GM21381 (cell line): ENCODE measurements around the gene ACTL6B.

Experiments used
- ATAC-seq: cut with Tn5 transposase; IDR thresholded peaks from one replicate; pipeline ENCODE4 v1.9.1; 2021; ENCODE audit warnings: mild to moderate bottlenecking, moderate library complexity; ENCODE audit not compliant: unreplicated experiment

ACTL6B gene

DNA sequence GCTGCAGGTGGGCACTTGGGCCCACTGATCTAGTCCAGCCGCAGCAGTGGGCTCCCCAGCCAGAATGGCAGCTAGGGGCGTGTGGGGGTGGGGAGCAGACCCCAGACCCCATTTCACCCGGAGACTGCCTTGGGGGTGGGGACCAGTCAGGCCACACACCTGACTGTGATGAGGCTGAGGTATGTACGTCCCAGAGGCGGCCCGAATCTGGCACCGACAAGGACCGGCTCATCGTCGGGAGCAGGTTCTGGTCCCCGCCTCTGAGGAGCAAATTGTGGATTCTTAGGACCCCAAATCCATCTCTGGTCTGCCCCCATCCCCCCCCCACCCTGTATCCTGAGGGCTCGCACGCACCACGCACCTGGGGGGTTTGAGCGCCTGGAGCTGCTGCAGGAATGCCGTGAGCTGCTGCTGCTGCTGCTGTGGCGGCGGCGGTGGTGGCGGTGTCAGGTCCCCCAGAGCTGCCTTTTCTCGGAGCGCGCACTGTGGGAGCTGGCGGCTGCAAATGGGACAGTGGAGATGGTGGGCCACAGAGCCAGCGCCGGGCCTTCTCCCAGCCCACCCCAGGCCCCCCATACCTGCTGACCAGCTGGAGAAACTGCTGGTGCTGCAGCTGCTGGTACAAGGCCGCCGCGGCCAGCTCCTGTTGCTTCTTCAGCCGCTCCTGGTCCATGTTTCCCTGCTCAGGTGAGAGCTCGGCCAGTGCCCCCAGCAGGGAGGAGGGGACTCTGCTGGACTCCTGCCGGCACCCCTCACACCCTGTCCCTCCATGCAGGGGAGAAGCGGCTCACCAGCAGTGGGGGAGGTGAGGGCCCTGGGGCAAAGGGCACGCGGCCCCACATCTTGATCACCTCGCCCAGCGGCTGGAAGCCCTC is 27.6 kb upstream of the ACTL6B start:
- no peak for ATAC-seq

DNA sequence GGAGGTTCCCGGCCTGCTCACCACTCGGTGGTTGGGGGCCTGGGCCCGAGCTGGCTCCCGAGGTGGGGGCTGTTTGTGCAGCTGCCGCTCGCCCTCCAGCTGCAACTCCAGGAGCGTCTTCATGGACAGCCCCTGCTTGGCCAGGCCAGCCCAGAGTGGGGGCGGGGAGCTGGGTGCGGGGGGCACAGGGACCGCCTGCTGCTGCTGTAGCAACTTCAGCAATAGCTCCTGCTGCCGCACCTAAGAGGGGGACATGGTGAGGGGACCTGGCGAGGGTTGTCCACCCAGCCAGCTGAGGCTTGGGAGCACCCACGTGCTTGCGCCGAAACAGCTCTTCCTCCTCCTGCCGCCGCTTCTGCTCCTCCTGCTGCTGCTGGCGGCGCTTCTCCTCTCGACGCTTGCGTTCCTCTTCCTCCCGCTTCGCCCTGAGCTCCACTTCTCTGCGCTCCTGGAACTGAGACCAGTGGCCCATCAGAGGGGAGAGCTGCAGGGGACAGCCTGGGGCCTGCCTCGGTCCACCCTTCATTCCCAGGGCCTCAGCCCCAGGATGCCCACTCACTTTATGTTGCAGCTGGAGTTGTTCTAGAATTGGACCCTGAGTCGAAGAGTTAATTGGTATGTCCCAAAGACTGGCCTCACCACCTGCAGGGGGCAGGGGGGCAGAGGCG is 26.9 kb upstream of the ACTL6B start:
- ATAC-seq = no peak

DNA sequence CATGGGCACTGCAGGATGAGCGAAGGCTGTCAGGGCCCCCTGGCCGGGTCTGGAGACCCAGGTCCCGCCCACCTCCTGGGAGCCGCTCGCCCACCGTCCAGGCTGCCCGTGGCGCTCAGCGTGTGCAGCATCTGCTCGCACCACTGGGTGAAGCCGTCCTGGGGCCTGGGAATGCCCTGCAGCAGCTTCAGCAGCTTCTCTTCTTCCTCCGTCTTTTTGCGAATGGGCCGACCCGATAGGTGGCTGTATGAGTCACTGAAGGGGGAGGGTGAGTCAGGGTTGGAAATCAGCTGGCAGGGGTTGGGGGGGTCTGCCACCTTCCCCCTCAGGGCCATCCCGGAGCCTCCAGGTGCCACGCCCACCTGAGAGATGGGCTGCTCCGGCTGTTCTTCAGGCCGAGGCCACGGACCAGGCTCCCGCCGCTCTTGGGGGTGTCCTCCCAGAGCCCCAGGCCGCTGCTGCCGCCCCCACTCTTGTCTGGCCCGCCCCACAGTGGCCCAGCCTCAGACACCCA is 26.0 kb upstream of the ACTL6B start:
- ATAC-seq = no peak

DNA sequence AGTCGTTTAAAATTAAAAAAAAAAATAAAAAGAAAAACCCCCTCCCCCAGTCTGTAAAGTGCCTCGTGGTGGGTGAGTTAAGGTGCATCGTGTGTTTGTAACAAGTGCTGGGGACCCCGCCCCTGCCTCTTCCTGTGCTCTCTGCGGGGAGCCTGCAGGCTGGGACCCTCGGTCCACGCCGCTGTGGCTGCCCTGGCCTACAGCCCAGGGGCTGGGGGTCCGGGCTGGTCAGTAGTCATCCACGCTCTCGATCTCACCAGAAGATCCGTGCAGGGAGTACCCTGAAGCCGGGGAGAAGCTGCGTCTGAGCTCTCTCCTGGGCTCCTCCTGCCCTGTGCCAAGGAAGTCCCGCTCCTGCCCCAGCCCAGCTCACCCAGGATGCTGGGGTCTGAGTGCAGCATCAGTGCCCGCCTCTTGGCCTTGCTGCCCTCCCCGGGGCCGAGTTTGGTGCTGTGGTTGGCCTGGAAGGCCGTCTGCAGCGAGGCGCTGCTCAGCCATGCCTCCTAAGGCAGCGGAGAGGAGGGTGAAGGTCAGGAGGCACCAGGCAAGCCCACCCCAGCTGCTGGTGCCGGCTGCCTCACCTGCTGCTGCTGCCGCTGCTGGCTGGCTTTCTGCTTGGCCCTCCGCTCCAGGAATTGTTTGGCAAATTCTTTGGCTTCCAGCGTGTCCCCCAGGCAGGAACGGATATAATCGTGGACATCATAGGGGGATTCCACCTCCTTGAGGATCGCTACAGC is 25.4 kb upstream of the ACTL6B start:
- no peak for ATAC-seq

DNA sequence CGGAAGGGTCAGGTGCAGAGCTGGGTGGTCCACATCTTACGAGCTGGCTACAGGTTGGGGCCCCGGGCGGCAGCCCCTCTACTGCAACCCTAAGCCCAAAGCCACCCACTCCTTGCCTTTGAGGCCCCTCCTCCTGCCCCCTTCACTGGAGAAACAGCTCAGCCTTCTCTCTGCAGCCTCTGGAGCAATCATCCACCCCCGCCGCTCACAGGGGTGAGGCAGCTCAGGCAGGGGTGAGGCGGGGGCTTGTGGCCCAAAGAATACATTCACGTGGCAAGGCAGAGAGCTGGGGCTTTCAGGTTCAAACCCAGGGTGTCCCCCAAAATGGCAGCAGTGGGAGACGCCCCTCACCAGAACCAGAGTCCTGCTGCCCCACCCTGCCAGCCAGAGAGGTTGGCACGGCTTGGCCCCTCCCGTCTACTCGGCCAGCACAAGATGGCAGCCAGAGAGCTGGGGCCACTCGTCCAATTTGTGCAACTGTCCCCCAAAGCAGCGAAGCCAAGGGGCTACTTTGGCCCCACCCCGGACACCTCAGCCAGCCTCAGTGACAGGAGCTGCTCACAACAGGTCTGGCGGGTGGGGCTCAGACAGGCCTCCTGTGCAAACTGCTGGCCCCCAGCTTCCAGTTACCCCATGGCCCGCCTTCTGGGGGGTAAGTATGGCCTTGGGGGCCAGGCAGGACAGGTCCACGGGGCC is 24.5 kb upstream of the ACTL6B start:
- no peak for ATAC-seq

DNA sequence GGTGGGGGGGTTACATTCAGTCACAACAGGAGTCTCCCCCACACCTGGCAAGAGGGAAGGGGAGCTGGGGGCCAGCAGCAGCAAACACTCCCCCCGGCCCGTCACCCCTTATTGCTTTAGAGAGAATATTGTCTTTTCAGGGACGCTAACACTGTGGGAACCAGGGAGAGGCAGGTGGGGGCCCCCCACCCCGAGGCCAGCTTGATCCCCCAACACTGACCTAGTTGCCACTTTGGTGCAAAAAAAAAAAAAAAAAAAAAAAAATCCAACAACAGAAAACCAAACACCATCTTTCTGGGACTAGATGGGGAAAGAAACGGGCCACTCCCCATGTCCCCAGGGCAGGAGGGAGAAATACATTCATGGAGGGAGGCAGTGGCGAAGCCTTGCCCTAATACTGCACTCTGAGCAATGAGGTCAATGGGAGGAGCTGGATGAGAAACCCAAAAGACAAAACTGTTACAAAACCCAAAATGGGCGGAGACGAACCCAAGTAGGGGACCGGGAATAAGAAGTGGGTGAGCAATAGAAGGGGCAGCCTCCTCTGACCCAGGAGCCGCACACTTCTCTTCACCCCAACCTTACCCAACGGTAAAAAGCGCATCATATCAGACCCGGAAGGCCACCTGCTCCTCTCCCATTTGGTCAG is 23.8 kb upstream of the ACTL6B start:
- no peak for ATAC-seq

DNA sequence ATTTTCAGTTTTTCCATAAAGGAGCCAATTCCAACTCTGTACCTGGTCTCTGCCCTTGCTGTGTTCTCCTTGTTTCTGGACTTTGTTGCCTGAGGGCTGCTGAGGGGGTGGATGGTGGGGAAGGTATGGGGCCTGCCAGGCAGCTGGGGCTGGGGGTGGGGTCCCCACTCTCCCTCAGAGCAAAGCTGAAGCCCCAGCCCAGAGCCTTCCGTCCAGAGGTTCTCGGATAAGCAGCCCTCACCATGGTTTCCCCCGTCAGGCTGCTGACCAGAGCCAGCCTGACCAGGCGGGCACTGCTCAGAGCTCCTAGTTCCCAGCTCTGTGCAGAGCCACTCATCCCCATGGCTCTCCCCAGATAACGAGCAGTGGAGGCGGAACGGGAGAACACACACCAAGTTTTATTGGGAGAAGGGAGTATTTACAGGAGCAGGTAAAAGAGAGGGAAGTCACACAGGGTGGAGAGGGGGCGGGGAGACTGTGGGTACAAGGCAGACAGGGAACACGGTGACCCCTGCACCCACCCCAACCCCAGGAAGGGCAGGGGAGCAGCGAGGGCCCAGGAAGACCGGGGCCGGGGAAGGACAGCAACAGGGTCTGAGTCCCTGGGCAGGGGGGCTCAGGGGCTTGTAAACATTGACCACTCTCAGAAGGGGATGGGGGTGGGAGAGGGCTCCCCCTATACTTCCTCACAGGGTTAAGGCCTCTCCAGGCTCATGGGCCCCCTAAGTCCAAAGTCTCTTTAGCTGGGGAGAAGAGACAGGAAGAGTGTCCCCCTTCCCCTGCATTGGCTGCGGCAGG is 23.1 kb upstream of the ACTL6B start:
- no peak for ATAC-seq

DNA sequence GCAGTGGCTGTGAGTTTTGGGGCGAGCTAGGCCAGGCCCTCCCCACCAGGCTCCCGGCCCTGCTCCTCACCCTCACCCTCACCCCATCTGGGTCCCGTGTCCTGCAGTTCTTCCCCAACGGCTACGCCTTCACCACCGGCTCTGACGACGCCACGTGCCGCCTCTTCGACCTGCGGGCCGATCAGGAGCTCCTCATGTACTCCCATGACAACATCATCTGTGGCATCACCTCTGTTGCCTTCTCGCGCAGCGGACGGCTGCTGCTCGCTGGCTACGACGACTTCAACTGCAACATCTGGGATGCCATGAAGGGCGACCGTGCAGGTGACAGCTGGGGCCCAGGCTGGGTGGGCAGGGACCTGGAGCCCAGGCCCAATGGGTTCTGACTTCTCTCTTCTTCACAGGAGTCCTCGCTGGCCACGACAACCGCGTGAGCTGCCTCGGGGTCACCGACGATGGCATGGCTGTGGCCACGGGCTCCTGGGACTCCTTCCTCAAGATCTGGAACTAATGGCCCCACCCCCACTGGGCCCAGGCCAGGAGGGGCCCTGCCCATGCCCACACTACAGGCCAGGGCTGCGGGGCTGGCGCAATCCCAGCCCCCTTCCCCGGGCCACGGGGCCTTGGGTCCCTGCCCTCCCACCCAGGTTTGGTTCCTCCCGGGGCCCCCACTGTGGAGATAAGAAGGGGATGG is 22.2 kb upstream of the ACTL6B start:
- no peak for ATAC-seq

DNA sequence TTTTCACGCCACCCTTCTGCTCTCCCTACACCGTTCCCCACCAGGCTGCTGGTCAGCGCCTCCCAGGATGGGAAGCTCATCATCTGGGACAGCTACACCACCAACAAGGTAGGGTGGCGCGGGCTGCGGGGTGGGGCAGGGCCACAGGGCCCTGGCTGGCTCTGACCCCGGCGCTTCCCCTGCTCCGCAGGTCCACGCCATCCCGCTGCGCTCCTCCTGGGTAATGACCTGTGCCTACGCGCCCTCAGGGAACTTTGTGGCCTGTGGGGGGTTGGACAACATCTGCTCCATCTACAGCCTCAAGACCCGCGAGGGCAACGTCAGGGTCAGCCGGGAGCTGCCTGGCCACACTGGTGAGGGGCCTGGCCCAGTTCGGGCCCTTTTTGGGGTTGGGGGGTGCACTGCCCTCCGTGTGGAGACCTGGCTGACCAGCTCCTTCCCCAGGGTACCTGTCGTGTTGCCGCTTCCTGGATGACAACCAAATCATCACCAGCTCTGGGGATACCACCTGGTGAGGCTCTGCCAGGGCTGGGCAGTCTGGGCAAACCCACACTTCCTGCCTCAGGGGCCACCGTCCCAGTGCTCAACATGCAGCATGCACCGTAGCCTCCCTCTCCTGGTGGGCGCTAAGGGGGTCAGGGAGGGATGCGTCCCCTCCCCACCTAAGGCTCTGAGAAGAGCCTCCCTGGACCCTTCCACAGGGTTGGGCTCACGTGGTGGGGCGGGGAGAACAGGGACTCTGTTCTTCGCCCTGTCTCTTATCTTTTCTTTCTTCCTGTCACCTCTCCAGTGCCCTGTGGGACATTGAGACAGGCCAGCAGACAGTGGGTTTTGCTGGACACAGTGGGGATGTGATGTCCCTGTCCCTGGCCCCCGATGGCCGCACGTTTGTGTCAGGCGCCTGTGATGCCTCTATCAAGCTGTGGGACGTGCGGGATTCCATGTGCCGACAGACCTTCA is 21.3 kb upstream of the ACTL6B start:
- ATAC-seq = no peak

DNA sequence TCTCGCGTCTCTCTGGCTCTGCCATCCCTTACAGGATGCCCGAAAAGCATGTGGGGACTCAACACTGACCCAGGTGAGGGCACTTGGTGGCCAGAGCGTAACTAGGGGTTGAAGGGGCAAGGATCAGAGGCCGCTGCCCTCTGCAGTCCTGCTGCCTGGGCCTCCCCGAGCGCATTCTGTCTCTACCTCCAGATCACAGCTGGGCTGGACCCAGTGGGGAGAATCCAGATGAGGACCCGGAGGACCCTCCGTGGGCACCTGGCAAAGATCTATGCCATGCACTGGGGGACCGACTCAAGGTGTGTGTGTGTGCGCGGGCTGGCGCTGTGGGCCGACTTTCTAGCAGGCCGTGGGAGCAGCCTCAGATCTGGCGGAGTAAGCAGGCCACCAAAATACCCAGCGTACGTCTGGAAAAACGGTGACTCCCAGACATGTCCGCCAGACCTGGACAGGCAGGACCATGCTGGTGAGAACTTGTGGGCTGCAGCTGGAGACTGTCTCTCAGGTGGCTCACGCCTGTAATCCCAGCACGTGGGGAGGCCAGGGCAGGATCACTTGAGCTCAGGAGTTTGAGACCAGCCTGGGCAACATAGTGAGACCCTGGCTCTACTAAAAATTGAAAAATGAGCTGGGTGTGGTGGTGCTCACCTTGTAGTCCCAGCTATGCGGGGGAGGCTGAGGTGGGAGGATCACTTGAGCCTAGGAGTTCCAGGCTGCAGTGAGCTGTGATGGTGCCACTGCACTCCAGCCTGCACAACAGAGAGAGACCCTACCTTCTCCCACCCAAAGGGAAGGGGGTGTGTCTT is 20.5 kb upstream of the ACTL6B start:
- ATAC-seq = no peak

DNA sequence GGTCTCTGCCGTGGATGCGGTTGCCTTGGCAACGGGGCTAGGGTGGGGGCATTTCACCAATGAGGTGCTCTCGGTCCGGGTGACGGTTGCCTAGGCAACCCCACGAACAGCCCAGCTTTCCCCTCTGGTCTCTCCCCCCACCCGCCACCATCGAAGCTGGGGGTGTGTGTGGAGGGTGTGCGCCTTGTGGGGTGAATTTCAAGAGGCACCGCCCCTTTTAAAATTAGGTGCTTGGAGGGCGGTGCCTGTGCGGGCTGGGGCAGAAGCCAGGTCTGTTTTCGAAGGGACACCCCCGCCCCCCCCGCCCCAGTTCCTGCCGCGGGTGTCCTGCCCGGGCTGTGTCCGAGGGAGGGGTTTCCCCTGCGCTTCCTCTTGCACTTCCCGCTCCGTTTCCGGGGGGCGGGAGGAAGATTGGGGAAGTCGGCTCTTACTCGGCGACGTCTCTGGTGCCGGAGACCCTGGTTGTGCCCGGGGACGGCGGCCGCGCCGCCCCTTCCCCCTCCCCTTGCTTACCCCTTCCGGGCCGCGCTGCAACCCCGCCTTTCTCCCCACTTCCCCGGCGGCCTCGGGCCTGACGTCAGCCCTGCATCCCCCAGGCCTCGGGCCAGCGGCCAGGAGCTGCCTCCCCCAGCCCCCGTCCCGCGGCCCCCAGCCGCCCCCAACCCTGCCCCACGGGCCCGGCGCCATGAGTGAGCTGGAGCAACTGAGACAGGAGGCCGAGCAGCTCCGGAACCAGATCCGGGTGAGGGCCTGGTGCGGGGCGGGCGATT is 19.5 kb upstream of the ACTL6B start:
- ATAC-seq = peak; percentile 32

DNA sequence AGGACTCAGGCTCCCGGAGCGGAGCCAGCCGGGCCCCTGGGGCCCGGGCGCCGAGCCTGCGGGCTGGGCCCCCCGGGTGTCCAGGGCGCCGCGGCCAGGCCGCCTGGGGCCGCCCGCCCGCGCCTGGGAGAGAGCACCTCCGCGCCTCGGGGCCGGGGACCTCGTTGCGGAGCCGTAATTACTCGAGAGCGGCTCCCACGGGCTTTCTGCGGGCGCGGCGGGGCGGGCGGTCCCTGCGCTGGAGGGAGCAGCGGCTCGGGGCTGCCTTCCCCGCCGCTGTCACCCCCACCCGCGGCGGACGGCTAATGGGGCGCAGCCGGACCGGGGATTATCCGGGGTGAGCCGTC is 18.8 kb upstream of the ACTL6B start:
- ATAC-seq = no peak

DNA sequence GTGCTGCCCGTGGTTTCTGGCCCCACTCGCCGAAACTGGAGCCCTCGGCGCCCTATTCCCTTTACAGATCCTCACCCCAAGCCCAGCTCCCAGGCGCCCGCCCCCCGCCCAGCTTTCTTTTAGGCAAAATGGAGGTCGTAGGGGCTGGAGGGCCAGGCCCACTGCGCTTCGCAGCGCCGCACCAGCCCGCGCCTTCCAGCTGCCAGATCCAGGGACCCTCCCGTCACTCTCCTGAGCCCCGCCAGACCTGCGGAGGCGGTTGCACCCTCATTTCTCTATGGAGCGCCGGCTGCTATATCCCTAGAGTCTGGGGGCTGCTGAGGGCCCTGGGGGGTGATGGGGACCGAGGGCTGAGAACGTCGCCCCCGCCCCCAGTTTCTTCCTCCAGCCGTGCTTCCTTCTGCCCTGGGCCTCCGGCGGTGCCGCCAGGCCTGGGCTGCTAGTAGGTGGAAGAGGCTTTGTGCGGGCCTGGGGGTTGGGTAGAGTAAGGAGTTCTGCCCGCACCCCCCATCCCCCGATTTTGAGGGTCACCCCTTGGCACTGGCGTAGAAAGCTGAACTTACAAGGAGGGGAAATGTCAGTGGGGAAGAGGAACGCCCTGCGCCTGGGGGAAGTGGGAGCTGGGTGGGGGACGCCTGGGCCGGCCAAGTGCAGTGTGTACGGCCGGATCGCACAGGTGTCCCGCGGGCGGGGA is 18.3 kb upstream of the ACTL6B start:
- ATAC-seq = no peak

DNA sequence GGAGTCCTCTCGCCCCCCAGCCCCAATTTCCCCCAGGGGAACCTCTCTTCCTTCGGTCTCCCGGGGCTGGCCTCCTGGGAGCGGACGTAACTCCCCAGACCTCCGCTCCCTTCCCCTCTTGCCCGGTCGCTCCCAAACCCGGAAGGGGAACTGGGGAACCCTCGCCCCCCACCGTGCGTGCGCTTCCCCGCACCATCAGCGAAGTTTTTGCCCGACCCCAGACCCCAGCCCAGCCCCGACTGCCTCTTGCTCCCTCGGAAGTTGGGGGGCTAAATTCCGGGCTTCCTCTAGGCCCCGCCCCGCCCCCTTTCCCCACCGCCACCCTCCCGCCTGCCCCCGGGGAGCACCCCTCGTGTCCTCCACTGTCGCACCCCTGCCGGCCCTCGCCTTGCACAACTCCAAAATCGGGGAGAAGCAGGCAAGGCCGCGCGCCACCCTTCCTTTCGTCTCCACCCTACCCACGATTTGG is 17.7 kb upstream of the ACTL6B start:
- no peak for ATAC-seq

DNA sequence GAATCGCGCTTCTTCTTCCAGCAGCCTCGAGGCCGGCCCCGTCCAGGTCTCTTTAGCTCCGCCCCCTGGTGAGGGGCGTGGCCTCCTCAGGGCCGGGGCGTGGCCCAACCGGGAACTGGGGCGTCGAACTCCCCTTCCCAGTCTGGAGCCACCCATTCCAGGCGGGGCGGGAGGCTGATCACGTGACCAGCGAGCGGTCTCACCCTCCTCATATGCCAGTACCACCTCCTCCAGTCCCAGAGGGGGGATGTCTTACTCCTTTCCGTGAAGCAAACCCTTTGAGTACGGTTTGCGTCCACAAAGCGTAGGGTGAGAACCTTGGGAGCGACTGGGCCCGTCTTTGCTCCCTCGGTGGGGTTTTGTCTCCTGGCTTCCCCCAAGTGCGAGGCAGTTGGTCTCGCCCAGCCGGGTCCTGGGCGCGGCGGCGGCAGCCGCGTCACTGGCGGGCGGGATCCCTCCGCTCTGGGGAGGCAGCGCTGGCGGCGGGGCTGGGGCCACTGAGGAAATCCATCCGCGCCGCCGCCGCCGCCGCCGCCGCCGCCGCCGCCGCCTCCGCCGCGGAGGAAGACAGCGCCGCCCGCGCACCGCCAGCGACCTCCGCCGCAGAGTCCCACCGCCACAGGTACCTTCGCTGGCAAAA is 17.2 kb upstream of the ACTL6B start, which contains the start of gene GNB2:
Gene GNB2, plus strand, starts transcription at position 439 of the 640 bp plus-strand sequence. CDS start 2,526 bp downstream, outside the sequence.
- peak; percentile 55 for ATAC-seq
